ENCODE data around the gene MYH11.
"Not testable (repeated sequence)": the region's sequence is repeated elsewhere in the genome, so short reads cannot be mapped to it uniquely, and the experiment has no call there.

The MYH11 gene

DNA sequence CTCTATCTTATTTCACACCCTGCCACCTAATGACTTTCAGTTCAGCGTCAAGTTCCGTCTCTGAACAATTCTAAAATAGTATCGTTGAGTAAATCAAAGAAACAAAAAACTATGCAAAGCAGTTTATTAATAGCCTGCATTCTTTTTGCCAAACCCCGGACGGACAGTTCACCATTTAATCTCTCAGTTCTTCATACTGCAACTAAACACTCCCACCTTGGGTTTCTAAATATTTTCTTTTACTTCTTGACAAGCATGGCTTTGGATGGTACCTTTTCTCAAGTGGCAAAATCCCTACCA is 1.2 kb downstream of the MYH11 start:
- no peak overlapping the region for H3K4me3 ChIP-seq
- no peak for DNase-seq (ENCODE audit: low read depth, low spot score)
- H3K36me3 ChIP-seq (ENCODE audit: insufficient read depth, low read length) = no peaks in the 10 kb centered on the region
- TF ChIP-seq POLR2AphosphoS5 (IDR thresholded peaks at IDR 0.05; ENCODE audit: borderline replicate concordance, low read depth, low read length) (no peak), EZH2 (IDR thresholded peaks at IDR 0.05) (no peak), FOXP2 (optimal IDR thresholded peaks at IDR 0.05; ENCODE audit: control extremely low read depth, extremely low read length, insufficient read depth) (no peak)
- no peaks in the 10 kb centered on the region for H3K9me3 ChIP-seq (ENCODE audit: low read depth, low read length)
- no peak overlapping the region for H3K27ac ChIP-seq
- H3K9ac ChIP-seq (ENCODE audit: insufficient read length) = no peak overlapping the region

GRCh38 chr16:15854906-15855703 is 1.7 kb downstream of the MYH11 start:
- no peak for DNase-seq (ENCODE audit: low read depth, low spot score)
- Histone ChIP-seq H3K9me3 (ENCODE audit: low read depth, low read length) (no peaks in the 10 kb centered on the region), H3K27ac (no peak overlapping the region), H3K4me3 (no peak overlapping the region), H3K9ac (ENCODE audit: insufficient read length) (no peak overlapping the region), H3K36me3 (ENCODE audit: insufficient read depth, low read length) (no peaks in the 10 kb centered on the region)
- TF ChIP-seq EZH2 (IDR thresholded peaks at IDR 0.05) (no peak), POLR2AphosphoS5 (IDR thresholded peaks at IDR 0.05; ENCODE audit: borderline replicate concordance, low read depth, low read length) (no peak), FOXP2 (optimal IDR thresholded peaks at IDR 0.05; ENCODE audit: control extremely low read depth, extremely low read length, insufficient read depth) (no peak)

DNA sequence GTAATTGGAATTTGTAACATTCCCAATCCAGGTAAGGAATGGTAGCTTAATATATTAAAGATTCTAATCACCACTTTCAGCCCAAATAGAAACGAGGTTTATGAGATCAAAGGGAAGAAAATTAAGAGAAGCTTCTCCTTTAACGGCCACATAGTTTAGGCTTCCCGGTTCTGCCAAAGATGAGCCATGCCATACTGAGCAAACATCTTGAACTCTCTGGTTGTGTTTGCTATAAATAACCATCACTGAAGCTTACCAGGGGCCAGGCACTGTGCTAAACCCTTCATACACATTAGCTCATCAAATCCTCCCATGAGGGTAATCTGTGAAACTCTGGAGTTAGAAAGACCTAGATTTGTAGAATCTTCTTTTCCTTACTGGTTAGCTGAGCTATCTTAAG is 2.8 kb downstream of the MYH11 start:
- no peak overlapping the region for H3K27ac ChIP-seq
- H3K9ac ChIP-seq (ENCODE audit: insufficient read length) = no peak overlapping the region
- no peaks in the 10 kb centered on the region for H3K9me3 ChIP-seq (ENCODE audit: low read depth, low read length)
- DNase-seq (ENCODE audit: low read depth, low spot score) = no peak
- no peaks in the 10 kb centered on the region for H3K36me3 ChIP-seq (ENCODE audit: insufficient read depth, low read length)
- TF ChIP-seq POLR2AphosphoS5 (IDR thresholded peaks at IDR 0.05; ENCODE audit: borderline replicate concordance, low read depth, low read length) = no peak
- no peak for TF ChIP-seq FOXP2 (optimal IDR thresholded peaks at IDR 0.05; ENCODE audit: control extremely low read depth, extremely low read length, insufficient read depth)
- TF ChIP-seq EZH2 (IDR thresholded peaks at IDR 0.05) = no peak
- H3K4me3 ChIP-seq = no peak overlapping the region

DNA sequence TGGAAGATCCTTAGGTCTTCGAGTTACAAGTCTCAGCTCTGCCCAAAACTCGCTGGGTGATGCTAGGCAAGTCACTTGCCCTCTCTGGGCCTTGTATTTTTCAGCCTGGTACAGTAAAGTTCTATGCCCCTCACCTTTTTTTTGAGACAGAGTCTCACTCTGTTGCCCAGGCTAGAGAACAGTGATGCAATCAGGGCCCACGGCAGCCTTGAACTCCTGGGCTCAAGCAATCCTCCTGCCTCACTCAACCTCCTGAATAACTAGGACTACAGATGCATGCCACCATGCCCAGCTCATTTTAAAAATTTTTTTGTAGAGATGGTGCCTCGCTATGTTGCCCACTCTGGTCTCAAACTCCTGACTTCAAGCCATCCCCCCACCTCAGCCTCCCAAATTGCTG is 3.8 kb downstream of the MYH11 start:
- no peak for DNase-seq (ENCODE audit: low read depth, low spot score)
- Histone ChIP-seq H3K4me3 (no peak overlapping the region), H3K9ac (ENCODE audit: insufficient read length) (no peak overlapping the region), H3K27ac (no peak overlapping the region), H3K36me3 (ENCODE audit: insufficient read depth, low read length) (no peaks in the 10 kb centered on the region), H3K9me3 (ENCODE audit: low read depth, low read length) (no peaks in the 10 kb centered on the region)
- TF ChIP-seq FOXP2 (optimal IDR thresholded peaks at IDR 0.05; ENCODE audit: control extremely low read depth, extremely low read length, insufficient read depth) (no peak), EZH2 (IDR thresholded peaks at IDR 0.05) (no peak), POLR2AphosphoS5 (IDR thresholded peaks at IDR 0.05; ENCODE audit: borderline replicate concordance, low read depth, low read length) (no peak)

DNA sequence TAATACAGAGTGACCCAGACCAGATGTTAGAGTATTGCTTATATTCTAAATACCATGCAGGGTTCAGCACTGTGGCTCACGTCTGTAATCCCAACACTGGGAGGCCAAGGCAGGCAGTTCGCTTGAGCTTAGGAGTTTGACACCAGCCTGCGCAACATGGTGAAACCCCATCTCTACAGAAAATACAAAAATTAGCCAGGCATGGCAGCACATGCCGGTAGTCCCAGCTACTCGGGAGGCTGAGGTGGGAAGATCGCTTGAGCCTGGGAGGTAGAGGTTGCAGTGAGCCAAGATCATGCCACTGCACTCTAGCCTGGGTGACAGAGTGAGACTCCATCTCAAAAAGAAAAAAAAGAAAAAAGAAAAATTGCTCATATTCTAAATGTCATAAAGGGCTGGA is 6.3 kb downstream of the MYH11 start:
- not testable (repeated sequence) for H3K9me3 ChIP-seq (ENCODE audit: low read depth, low read length); H3K36me3 ChIP-seq (ENCODE audit: insufficient read depth, low read length); DNase-seq (ENCODE audit: low read depth, low spot score); H3K9ac ChIP-seq (ENCODE audit: insufficient read length); H3K27ac ChIP-seq; H3K4me3 ChIP-seq

DNA sequence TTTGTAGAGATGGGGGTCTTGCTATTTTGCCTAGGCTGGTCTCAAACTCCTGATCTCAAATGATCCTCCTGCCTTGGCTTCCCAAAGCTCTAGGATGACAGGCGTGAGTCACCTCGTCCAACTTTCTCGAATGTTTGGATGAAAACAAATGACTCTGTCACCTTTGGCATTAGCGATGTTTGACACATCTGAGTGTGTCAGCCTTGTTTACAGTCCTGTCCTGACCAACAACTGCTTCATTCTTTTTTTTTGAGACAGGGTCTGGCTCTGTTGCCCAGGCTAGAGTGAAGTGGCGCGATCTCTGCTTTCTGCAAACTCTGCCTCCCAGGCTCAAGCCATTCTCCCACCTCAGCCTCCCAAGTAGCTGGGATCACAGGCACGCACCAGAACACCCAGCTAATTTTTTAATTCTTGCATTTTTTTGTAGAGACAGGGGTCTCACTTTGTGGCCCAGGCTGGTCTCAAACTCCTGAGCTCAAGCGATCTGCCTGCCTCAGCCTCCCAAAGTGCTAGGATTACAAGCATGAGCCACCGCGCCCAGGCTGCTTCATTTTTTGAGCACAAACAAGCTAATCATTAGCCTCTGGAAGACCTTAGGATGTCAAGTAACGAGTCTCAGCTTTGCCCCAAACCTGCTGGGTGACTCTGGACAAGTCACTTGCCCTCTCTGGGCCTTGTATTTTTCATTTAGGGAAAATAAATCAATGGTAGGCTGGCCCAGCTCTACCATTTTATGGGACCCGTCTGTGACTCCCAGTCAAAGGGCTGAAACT is 7.4 kb downstream of the MYH11 start:
- TF ChIP-seq FOXP2 (optimal IDR thresholded peaks at IDR 0.05; ENCODE audit: control extremely low read depth, extremely low read length, insufficient read depth) (no peak), EZH2 (IDR thresholded peaks at IDR 0.05) (no peak), POLR2AphosphoS5 (IDR thresholded peaks at IDR 0.05; ENCODE audit: borderline replicate concordance, low read depth, low read length) (no peak)
- no peak overlapping the region for H3K9ac ChIP-seq (ENCODE audit: insufficient read length)
- H3K4me3 ChIP-seq = no peak overlapping the region
- no peaks in the 10 kb centered on the region for H3K9me3 ChIP-seq (ENCODE audit: low read depth, low read length)
- no peak for DNase-seq (ENCODE audit: low read depth, low spot score)
- no peaks in the 10 kb centered on the region for H3K36me3 ChIP-seq (ENCODE audit: insufficient read depth, low read length)
- H3K27ac ChIP-seq = no peak overlapping the region

GRCh38 chr16:15847611-15848175 is 9.1 kb downstream of the MYH11 start:
- DNase-seq (ENCODE audit: low read depth, low spot score) = no peak
- no peak overlapping the region for H3K27ac ChIP-seq
- no peaks in the 10 kb centered on the region for H3K36me3 ChIP-seq (ENCODE audit: insufficient read depth, low read length)
- no peaks in the 10 kb centered on the region for H3K9me3 ChIP-seq (ENCODE audit: low read depth, low read length)
- TF ChIP-seq POLR2AphosphoS5 (IDR thresholded peaks at IDR 0.05; ENCODE audit: borderline replicate concordance, low read depth, low read length) (no peak), EZH2 (IDR thresholded peaks at IDR 0.05) (no peak), FOXP2 (optimal IDR thresholded peaks at IDR 0.05; ENCODE audit: control extremely low read depth, extremely low read length, insufficient read depth) (no peak)
- no peak overlapping the region for H3K4me3 ChIP-seq
- no peak overlapping the region for H3K9ac ChIP-seq (ENCODE audit: insufficient read length)

- Histone ChIP-seq H3K9ac (ENCODE audit: insufficient read length) (no peak overlapping the region), H3K27ac (no peak overlapping the region), H3K9me3 (ENCODE audit: low read depth, low read length) (no peaks in the 10 kb centered on the region), H3K4me3 (no peak overlapping the region), H3K36me3 (ENCODE audit: insufficient read depth, low read length) (no peaks in the 10 kb centered on the region)
- DNase-seq (ENCODE audit: low read depth, low spot score) = no peak
- TF ChIP-seq EZH2 (IDR thresholded peaks at IDR 0.05) (no peak), POLR2AphosphoS5 (IDR thresholded peaks at IDR 0.05; ENCODE audit: borderline replicate concordance, low read depth, low read length) (no peak), FOXP2 (optimal IDR thresholded peaks at IDR 0.05; ENCODE audit: control extremely low read depth, extremely low read length, insufficient read depth) (no peak)
These were observed 10.3 kb downstream of the MYH11 start for GRCh38 chr16:15846510-15846909.
